GM21360 (cell line): Measurements from ENCODE around the gene ANKFN1.
"Not testable (repeated sequence)": the region's sequence is repeated elsewhere in the genome, so short reads cannot be mapped to it uniquely, and the experiment has no call there.

Experiments used
- ATAC-seq: cut with Tn5 transposase; IDR thresholded peaks from one replicate; pipeline ENCODE4 v1.9.1; 2021; ENCODE audit warnings: mild to moderate bottlenecking, moderate library complexity; ENCODE audit not compliant: unreplicated experiment

The ANKFN1 gene

DNA sequence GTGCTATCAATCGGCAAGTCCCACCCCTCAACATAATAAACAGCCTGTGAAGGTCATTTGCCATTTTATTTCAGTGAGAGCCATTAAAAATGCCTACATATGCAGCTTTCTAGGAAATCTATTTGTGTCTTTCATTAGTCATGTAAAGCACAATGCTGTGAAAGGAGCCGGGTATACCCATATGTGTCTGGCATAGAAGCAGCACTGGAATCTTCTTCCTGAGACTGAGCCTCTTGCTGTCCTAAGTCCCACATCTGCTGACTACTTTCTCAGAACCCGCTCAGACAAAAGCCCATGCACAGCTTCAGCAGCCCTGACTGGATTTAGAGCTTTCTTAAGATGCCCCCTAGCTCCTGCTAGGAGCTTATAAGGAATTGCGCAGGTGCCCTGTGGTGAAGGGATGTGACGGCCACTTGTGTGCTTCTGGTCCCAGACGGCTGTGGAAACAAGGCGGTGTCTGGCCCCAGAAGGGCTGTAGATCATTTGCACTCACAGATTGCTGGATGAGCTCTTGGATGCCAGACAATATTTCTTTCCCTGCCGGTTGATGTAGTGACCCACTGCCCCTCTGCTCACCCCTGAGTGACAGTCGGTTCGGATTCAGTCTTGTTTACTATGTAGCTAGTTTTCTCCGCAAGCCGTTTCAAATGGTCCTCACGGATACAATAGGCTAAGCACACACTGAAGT lies 172.2 kb downstream of the ANKFN1 start:
- ATAC-seq, result no peak

DNA sequence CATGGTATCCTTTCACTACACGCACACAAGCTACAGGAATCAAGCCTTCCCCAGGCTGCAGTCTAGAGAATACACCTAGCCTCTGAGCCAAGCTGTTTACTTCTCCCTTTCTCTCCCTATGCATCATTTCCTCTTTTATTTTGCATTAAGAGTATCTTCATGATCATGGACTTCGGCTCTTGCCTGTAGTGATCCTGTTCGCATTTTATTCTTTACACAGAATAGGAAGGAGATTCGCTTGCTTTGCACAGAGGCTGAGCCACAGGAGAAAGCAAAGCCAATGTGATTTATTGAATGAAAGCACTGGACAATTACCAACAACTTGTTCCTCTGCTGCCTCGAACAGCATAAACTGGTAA lies 172.7 kb downstream of the ANKFN1 start:
- no peak for ATAC-seq

DNA sequence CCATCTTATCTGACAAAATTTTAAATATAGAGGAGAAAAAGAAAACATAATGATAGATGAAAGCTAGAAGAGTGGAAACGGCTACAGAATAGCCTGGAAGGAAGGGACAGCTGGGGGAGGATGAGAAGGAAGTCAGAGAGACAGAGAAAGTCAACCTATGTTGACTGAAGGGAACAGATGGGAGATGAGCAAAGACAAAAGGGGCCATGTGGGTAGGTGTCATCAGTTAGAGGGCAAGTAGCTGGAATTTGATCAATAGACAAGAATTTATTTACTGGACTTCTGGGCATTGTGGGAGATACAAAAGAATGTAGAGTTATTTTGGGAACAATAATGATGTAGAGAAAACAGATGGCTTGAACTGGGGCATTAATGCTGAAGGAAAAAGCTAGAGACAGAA lies 194.4 kb downstream of the ANKFN1 start:
- no peak for ATAC-seq

- no peak for ATAC-seq
Measured at GRCh38 chr17:56350592-56350991, 197.3 kb downstream of the ANKFN1 start.

GRCh38 chr17:56351675-56352074 lies 198.4 kb downstream of the ANKFN1 start:
- ATAC-seq, result no peak

DNA sequence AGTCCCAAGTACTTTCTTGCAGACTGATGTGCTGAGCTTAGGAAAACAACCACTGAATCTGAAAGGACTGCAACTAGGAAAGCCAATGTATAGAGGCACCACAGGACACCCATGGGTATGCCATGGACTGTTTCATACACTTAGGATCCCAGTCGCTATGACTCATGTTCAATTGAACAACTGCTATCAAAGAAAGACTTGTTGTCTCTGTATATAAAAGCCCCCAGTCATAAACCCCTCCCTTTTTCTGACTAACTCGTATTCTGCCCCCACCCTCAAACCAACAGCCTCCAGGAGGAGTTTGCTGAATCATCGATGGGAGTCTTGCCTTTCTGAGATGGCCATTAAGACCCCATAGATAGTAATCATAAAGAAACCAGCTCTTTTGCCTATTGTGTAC lies 205.4 kb downstream of the ANKFN1 start:
- no peak for ATAC-seq

DNA sequence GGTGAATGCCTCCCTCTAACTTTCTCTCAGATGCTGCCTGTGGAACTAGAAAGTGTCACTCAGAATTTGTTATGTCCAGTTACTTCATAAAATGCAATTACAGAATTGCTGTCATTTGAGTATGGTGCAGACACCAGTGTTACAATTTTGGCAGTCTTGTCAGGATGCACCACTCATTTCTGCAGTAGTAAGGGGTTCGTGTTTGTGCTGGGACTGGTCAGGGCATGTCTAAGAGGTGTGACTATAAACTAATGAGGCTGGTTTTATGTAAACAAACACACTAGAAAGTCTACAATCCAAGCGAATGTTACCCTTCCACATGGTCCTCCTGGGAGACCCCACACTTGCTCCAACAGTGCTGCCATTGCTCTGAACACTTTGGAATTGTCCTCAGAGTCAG lies 206.2 kb downstream of the ANKFN1 start:
- no peak for ATAC-seq

- ATAC-seq, result no peak
Measured at GRCh38 chr17:56367366-56367765, 214.1 kb downstream of the ANKFN1 start.

GRCh38 chr17:56373981-56374833 lies 220.9 kb downstream of the ANKFN1 start:
- no peak for ATAC-seq

- no peak for ATAC-seq
Measured at GRCh38 chr17:56389356-56389755, 236.1 kb downstream of the ANKFN1 start.

GRCh38 chr17:56392321-56392720 lies 239.0 kb downstream of the ANKFN1 start:
- ATAC-seq, result no peak

GRCh38 chr17:56393156-56393555 lies 239.9 kb downstream of the ANKFN1 start:
- ATAC-seq, result no peak

DNA sequence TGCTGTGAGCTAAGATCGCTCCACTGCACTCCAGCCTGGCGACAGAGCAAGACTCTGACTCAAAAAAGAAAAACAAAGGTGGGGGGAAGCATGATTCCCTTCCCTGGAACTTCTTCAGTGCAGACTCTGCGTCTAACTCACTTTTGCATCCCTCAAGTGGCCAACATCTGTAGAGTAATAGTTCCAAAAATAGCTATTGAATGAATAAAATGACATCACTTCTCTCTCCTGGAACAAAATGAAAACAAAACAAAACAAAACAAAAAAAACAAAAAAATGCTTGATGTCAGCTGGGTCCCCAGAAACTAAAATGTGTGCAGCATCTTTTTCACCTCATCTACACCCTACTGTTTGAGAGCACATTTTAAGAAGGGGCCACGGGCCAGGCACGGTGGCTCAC lies 242.5 kb downstream of the ANKFN1 start:
- no peak for ATAC-seq

DNA sequence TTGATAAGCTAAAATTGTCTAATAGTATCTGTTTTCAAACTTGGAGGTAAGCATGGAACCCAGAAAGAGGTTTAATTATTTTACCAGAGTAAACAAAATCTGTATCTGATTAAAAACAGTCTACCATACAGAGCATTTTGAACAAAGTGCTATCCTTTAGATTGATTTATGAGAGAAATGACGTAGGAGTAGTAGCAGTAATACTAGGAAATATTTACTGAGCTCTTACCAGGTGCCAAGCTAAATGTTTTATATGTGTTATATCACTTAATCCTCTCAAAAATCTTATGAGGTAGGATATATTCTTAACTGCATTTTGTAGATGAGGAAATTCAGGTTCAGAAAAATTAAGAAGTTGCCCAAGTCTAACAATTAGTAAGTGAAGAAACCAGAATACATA lies 253.8 kb downstream of the ANKFN1 start:
- no peak for ATAC-seq

GRCh38 chr17:56412356-56412755 lies 259.1 kb downstream of the ANKFN1 start:
- ATAC-seq, result not testable (repeated sequence)

- no peak for ATAC-seq
Measured at GRCh38 chr17:56416682-56417351, 263.5 kb downstream of the ANKFN1 start.

DNA sequence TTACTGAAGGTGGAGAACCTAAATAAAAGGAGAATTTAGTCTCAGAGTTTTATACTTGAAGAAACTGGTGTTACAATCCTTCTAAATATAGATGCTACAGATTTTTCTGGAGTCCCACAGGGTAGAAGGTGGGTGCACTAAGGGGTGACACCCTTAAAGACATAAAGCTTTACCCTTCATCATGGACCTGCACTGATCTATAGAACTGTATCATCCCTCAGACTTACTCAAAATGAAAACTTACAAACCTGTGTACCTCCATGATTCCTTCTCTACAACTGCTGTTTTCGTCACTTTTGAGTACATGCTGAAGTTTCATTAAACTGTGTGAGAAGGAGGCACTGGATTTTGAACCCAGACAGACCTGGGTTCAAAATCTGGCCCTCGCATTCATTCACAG lies 270.7 kb downstream of the ANKFN1 start:
- no peak for ATAC-seq

DNA sequence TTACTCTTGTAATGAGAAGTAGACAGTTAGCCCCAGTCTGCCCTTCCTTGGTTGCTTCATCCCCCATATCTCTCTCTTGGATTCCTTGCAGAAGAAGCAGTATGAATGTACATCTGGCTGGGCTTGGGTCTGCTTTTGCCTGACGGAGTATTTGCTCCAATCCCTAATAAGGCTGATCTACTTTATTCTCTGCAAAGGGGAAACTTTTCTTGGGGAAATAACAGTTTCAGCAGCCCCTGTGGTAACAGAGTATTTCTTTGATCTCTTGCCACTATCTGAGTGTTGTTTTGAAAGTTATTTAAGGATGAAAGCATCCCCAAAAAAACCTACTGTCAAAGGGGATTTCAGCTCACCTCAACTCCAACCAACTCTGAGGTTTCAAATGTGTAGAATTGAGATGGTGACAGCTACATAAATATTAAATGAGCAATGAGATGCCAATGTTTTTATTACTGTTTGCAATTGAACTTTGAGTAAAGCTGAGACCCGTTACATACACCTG lies 271.3 kb downstream of the ANKFN1 start:
- no peak for ATAC-seq

DNA sequence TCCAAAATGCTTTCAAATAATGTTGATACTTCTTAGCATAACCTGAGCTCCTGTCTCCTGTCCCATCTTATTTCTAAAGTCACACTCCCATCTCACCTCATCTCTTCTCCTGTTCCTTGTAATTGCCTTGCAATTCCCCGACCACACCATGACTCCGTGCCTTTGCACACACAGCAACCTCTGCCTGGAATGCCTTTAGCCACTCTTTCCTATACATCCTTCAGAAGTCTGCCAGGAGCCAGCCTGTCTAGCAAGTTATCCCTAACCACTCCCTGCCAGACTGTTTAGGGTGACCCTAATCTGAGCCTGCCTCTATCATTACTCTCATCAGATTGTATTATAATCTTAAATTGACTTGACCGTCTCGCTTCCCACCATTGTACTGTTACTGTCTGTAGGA lies 272.2 kb downstream of the ANKFN1 start:
- ATAC-seq, result no peak

DNA sequence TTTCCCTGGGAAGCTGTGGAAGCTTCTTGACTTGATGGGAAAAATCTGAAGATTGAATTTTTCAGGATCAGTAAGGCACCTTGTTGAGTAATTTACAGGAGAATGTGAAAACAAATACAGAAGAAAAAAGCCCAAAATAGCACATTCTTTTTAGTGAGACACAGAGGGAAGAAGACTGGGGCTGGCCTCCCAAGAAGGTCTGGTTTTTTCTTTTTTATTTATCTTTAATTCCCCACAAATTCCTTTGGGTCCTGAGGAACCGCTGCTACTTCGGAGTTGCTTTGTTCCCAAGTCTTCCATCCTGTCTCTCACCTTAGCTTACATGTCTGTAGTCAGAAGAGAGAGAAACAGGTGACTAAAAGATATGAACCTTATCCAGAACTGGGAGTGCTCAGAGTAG lies 273.6 kb downstream of the ANKFN1 start:
- no peak for ATAC-seq

DNA sequence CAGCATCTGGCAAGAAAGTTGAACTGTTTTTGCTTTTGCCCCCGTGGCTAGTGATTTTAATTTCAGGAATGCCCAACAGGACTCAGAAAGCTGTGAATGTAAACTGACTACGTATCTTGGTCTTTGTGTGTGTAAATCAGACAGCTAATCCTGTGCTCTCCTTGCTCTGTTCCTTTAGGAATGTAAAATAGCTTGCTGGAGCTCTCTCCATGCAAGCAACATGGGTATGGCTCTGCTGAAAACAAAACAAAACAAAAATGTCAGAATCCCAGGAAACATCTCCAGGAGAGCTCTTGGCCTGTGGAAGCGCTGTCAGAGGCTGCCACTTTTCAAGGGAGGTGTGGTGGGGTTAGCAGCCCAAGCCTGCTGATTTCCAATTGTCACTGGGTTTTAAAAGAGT lies 278.5 kb downstream of the ANKFN1 start:
- ATAC-seq, result no peak

- ATAC-seq, result no peak
Measured at GRCh38 chr17:56432443-56432842, 279.2 kb downstream of the ANKFN1 start.
